Stimulated activated CD4-positive, alpha-beta T cell treated with anti-CD3 and anti-CD28 coated beads, Interleukin-2, amount 100 ng/mL, for 48 hours (primary cell): ENCODE results near the gene WWOX.

Experiments used
- DNase-seq, 2 donors: peaks; one replicate each; pipeline ENCODE4 v3.0.0-alpha.2; 2020

The WWOX gene

GRCh38 chr16:78147911-78148401 is 48.5 kb downstream of the WWOX start:
- DNase-seq = no peak

GRCh38 chr16:78150233-78150632 is 50.8 kb downstream of the WWOX start:
- no peak for DNase-seq

- DNase-seq = no peak
Observed at GRCh38 chr16:78154729-78155461, 55.4 kb downstream of the WWOX start.

- DNase-seq = no peak
Observed at GRCh38 chr16:78155791-78156345, 56.4 kb downstream of the WWOX start.

GRCh38 chr16:78161023-78161729 is 61.7 kb downstream of the WWOX start:
- DNase-seq = no peak

- DNase-seq = no peak
Observed at GRCh38 chr16:78163772-78164670, 64.6 kb downstream of the WWOX start.

GRCh38 chr16:78170494-78170933 is 71.1 kb downstream of the WWOX start:
- DNase-seq = no peak

- no peak for DNase-seq
Observed at GRCh38 chr16:78175287-78175686, 75.8 kb downstream of the WWOX start.

- DNase-seq = no peak
Observed at GRCh38 chr16:78176435-78176834, 77.0 kb downstream of the WWOX start.

- DNase-seq = no peak
Observed at GRCh38 chr16:78177218-78177617, 77.8 kb downstream of the WWOX start.

GRCh38 chr16:78177987-78178386 is 78.5 kb downstream of the WWOX start:
- DNase-seq = no peak

GRCh38 chr16:78179666-78180065 is 80.2 kb downstream of the WWOX start:
- DNase-seq = no peak

GRCh38 chr16:78180349-78180748 is 80.9 kb downstream of the WWOX start:
- DNase-seq = no peak

- DNase-seq = no peak
Observed at GRCh38 chr16:78183437-78184237, 84.2 kb downstream of the WWOX start.

- DNase-seq = no peak
Observed at GRCh38 chr16:78184238-78185183, 85.1 kb downstream of the WWOX start.

- DNase-seq = no peak
Observed at GRCh38 chr16:78189121-78189520, 89.7 kb downstream of the WWOX start.

- DNase-seq = no peak
Observed at GRCh38 chr16:78192734-78193488, 93.5 kb downstream of the WWOX start.

GRCh38 chr16:78194948-78195347 is 95.5 kb downstream of the WWOX start:
- DNase-seq = no peak

GRCh38 chr16:78195797-78196196 is 96.3 kb downstream of the WWOX start:
- DNase-seq = no peak

GRCh38 chr16:78196502-78196901 is 97.0 kb downstream of the WWOX start:
- DNase-seq = no peak
